GM12878 (cell line): ENCODE measurements around the gene FBXL15. TPM values are rescaled to one million over a fixed set of nuclear protein-coding genes. Genes with fewer than 3 reads are reported as not detected.

Experiments
- ATAC-seq: fragments of 200-7000 bp; cut with Tn5 transposase; 3 replicates; pipeline ENCODE4 v1.9.1; 2020; ENCODE audit warnings: mild to moderate bottlenecking, moderate library complexity
- BruUV-seq: library from RNA; stranded (reverse); fragments of 400-500 nt; replicated peaks from 2 replicates; lab custom pipeline; 2021; lab: Mats Ljungman, UMichigan
- CTCF ChIA-PET: fragments of 300-600 bp; sonication (Branson Sonifier 250); formaldehyde crosslinking; extraction: SDS; loops from one replicate; lab custom pipeline; 2021; ENCODE audit warnings: inconsistent platforms; lab: Yijun Ruan, JAX
- POLR2A ChIA-PET: fragments of 350-600 bp; formaldehyde crosslinking; extraction: SDS; loops from one replicate; lab custom pipeline; 2021; ENCODE audit warnings: inconsistent platforms; lab: Charles Lee
- RAD21 ChIA-PET: fragments of 300-600 bp; sonication (Branson Sonifier 250); formaldehyde crosslinking; loops from one replicate; lab custom pipeline; 2023; ENCODE audit warnings: antibody characterized with exemption; ENCODE audit not compliant: unreplicated experiment; lab: Charles Lee
- SMC1A ChIA-PET: fragments of 300-600 bp; sonication (Branson Sonifier 250); formaldehyde crosslinking; loops from one replicate; lab custom pipeline; 2023; ENCODE audit not compliant: unreplicated experiment, uncharacterized antibody; lab: Charles Lee
- DNase-seq: peaks from one replicate; pipeline ENCODE4 v3.0.0-alpha.2; 2011; ENCODE audit warnings: low read depth, low spot score
- FAIRE-seq: peaks from 3 replicates; lab custom pipeline; 2011; peaks lifted over from hg19 to GRCh38; lab: Jason Lieb, UNC
- H2AFZ ChIP-seq: 2 replicates; pipeline ENCODE4 v1.6.0; 2011; ENCODE audit warnings: low read depth, low read length, control low read depth; ENCODE audit not compliant: control insufficient read depth
- H3K27ac ChIP-seq: 2 replicates; pipeline ENCODE4 v1.5.1; 2011; ENCODE audit warnings: control low read depth; ENCODE audit not compliant: control insufficient read depth, insufficient read depth
- H3K27me3 ChIP-seq, 2 experiments: replicated peaks in 1 of 2; 2 replicates each; pipeline versions ENCODE4 v1.6.0 to v1.6.1; 2011; ENCODE audit warnings: low read length in 1 of 2; ENCODE audit not compliant: control insufficient read depth in 2 of 2, insufficient read depth in 2 of 2
- H3K36me3 ChIP-seq, 2 experiments: 2 replicates each; pipeline ENCODE4 v1.5.1; 2011; ENCODE audit warnings: low read length in 1 of 2; ENCODE audit not compliant: control insufficient read depth in 2 of 2, insufficient read depth in 2 of 2
- H3K4me1 ChIP-seq: 2 replicates; pipeline ENCODE4 v1.6.1; 2011; ENCODE audit warnings: mild to moderate bottlenecking, low read length, moderate library complexity, mixed read lengths; ENCODE audit not compliant: control insufficient read depth, insufficient read depth
- H3K4me2 ChIP-seq: 2 replicates; pipeline ENCODE4 v1.6.0; 2011; ENCODE audit warnings: control low read depth; ENCODE audit not compliant: control insufficient read depth, insufficient read depth
- H3K4me3 ChIP-seq: fragments of 200-600 bp; sonication (generic); 2 replicates; pipeline ENCODE4 v1.5.1; 2016
- H3K79me2 ChIP-seq: 2 replicates; pipeline ENCODE4 v1.6.0; 2011; ENCODE audit warnings: low read length; ENCODE audit not compliant: control insufficient read depth, insufficient read depth
- H3K9ac ChIP-seq: 2 replicates; pipeline ENCODE4 v1.8.0; 2011; ENCODE audit warnings: low read length, control low read depth, mixed read lengths; ENCODE audit not compliant: control insufficient read depth, insufficient read depth
- H3K9me3 ChIP-seq: replicated peaks from 3 replicates; pipeline ENCODE4 v1.5.1; 2011; ENCODE audit warnings: mild to moderate bottlenecking, low read length; ENCODE audit not compliant: control insufficient read depth, insufficient read depth
- H4K20me1 ChIP-seq: 2 replicates; pipeline ENCODE4 v1.6.0; 2011; ENCODE audit not compliant: control insufficient read depth, insufficient read depth
- ESRRA ChIP-seq: IDR thresholded peaks from 2 replicates; pipeline ENCODE4 v1.6.1; 2012; ENCODE audit warnings: mild to moderate bottlenecking, low read length, improper control_type of control experiment
- FOS ChIP-seq: IDR thresholded peaks from 3 replicates; pipeline ENCODE4 v1.6.1; 2011; ENCODE audit warnings: borderline replicate concordance; ENCODE audit not compliant: insufficient read length; ENCODE audit errors: extremely low read depth
- FOXK2 ChIP-seq: fragments of 450-650 bp; IDR thresholded peaks from 2 replicates; pipeline ENCODE4 v1.6.1; 2017; ENCODE audit warnings: mild to moderate bottlenecking, moderate library complexity
- HDAC6 ChIP-seq: fragments of 200-600 bp; sonication (generic); IDR thresholded peaks from one replicate; pipeline ENCODE4 v1.8.0; 2017; ENCODE audit warnings: antibody characterized with exemption; ENCODE audit not compliant: unreplicated experiment
- KAT2A ChIP-seq: conservative IDR thresholded peaks from 2 replicates; pipeline ENCODE4 v1.6.1; 2011; ENCODE audit warnings: low read depth, low read length; ENCODE audit not compliant: control insufficient read depth
- MTA3 ChIP-seq: IDR thresholded peaks from 2 replicates; pipeline ENCODE4 v1.6.1; 2012; ENCODE audit warnings: low read length, inconsistent platforms, borderline replicate concordance
- NR2C2 ChIP-seq: IDR thresholded peaks from 2 replicates; pipeline ENCODE4 v1.6.1; 2011; ENCODE audit warnings: borderline replicate concordance, low read depth; ENCODE audit not compliant: control insufficient read depth, insufficient read length
- POLR2A ChIP-seq: IDR thresholded peaks from 2 replicates; pipeline ENCODE4 v1.6.1; 2011; ENCODE audit warnings: low read depth, mild to moderate bottlenecking, low read length
- POLR2AphosphoS5 ChIP-seq: IDR thresholded peaks from 2 replicates; pipeline ENCODE4 v1.6.1; 2011; ENCODE audit warnings: mild to moderate bottlenecking, low read length, inconsistent platforms
- POU2F2 ChIP-seq: IDR thresholded peaks from 3 replicates; pipeline ENCODE4 v1.6.1; 2011; ENCODE audit warnings: low read depth, mild to moderate bottlenecking, low read length, borderline replicate concordance
- SMAD5 ChIP-seq: IDR thresholded peaks from 2 replicates; pipeline ENCODE4 v1.6.1; 2016; ENCODE audit warnings: antibody characterized with exemption, low read depth
- ZNF207 ChIP-seq: fragments of 450-650 bp; IDR thresholded peaks from 2 replicates; pipeline ENCODE4 v1.6.1; 2014; ENCODE audit warnings: antibody characterized with exemption, mild to moderate bottlenecking, borderline replicate concordance
- ZNF24 ChIP-seq: fragments of 450-650 bp; IDR thresholded peaks from 2 replicates; pipeline ENCODE4 v1.6.1; 2017; ENCODE audit warnings: antibody characterized with exemption, mild to moderate bottlenecking
- ZZZ3 ChIP-seq: IDR thresholded peaks from 2 replicates; pipeline ENCODE4 v1.6.1; 2011; ENCODE audit warnings: low read depth; ENCODE audit not compliant: control insufficient read depth, insufficient read length
- WGBS: methylation state at CpG from one replicate; pipeline ENCODE4 v1.1.6; 2016; ENCODE audit warnings: low lambda C conversion rate; ENCODE audit not compliant: insufficient replicate concordance, insufficient coverage; ENCODE audit errors: missing lambda C conversion rate; 5-methylcytosine and 5-hydroxymethylcytosine counted together
- in situ Hi-C: fragments of 300-500 bp; cut with MboI; formaldehyde crosslinking; loops from 9 replicates; pipeline ENCODE4 v1.14.3; 2018; ENCODE audit warnings: mixed read lengths
- intact Hi-C: fragments of 100-400 bp; cut with micrococcal nuclease; formaldehyde crosslinking; loops from one replicate; pipeline ENCODE4 v1.14.2; 2022; ENCODE audit not compliant: unreplicated experiment
- polyA plus RNA-seq, 11 experiments: library from polyadenylated mRNA; depleted of rRNA in 4 of 11; unstranded in 6 of 11; stranded (reverse) in 5 of 11; fragments of >200 nt; fragmentation: Nextera tagmentation in 4 of 11; fragmentation: Illumina TruSeq in 1 of 11; extraction: Ambion mirVana in 4 of 11; extraction: Trizol in 1 of 11; gene quantifications; 1 replicate in 1 of 11; 2 replicates in 10 of 11; pipeline versions ENCODE4 v1.2.1 to v1.2.3, GENCODE V29; 2011 to 2016; ENCODE audit warnings: inconsistent platforms in 2 of 11, missing spikeins in 2 of 11, low read depth in 1 of 11
- total RNA-seq, 4 experiments: library from RNA; depleted of rRNA in 3 of 4; stranded (reverse); fragments of >200 nt in 3 of 4; fragmentation: Illumina TruSeq in 1 of 4; extraction: Trizol in 1 of 4; gene quantifications; 2 replicates each; pipeline versions ENCODE4 v1.2.1 to v1.2.3, GENCODE V29; 2013 to 2021
- TF ChIP-seq, protein P1 (sequence below): IDR thresholded peaks from 2 replicates; pipeline ENCODE4 v1.6.1; 2011; ENCODE audit warnings: borderline replicate concordance, low read depth, mild to moderate bottlenecking, moderate library complexity, mixed read lengths, low read length; ENCODE audit not compliant: insufficient read depth; ENCODE audit errors: extremely low read length
- TF ChIP-seq, protein P2 (sequence below): IDR thresholded peaks from 2 replicates; pipeline ENCODE4 v1.6.1; 2011; ENCODE audit warnings: low read depth, low read length, improper control_type of control experiment, borderline replicate concordance
- TF ChIP-seq, protein P3 (sequence below): IDR thresholded peaks from 2 replicates; pipeline ENCODE4 v1.6.1; 2011; ENCODE audit warnings: borderline replicate concordance, low read depth, mild to moderate bottlenecking, moderate library complexity, low read length; ENCODE audit not compliant: insufficient read depth, poor library complexity, severe bottlenecking

Gene FBXL15
- total and polyA plus RNA-seq, 10 of the 15 experiments (the other 5 are each of a cell fraction or from before 2014, with no cell fraction given), result 0.13 to 21.3 (median 7.9) TPM

DNA sequence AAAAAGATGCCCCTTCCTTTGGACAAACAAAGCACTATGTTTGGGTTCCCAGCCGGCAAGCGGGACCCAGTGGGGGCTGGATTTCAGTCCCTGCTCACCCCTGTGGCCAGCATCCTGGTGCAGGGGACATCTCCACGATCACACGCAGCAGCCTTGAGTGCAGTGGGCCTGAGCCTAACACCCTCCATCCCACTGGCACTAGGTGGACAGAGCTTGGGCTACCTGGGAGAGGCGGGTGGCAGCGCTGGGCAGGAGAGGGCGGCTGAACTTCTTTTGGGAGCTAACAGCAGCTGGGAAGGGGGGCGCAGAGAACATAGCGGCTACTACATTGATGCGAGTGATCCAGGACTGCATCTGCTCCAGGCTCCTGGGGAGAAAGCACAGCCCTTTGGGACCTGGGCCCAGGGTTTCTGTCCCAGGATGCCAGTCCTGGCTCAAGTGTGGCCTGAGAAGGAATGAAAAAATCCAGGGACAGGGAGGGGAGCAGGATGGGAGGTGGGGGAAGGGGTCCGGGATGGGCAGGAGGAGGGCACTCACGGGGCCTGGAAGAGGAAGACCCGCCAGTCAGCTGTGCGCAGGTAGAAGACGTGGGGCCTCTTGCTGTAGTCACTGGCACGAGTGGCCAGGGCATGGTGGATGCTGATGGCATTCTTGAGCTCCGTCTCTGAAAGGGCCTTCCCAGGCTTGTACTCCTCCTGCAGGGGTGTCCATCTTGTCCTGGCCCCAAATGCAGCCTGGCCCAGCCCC is 16.1 kb upstream of the FBXL15 start:
- in situ Hi-C loops, result loop anchor here (5.0 kb wide), 1 partner anchor 177 kb away; the partner anchor contains the start of gene ELOVL3
- 59% methylated on average over 17 of the region's 17 CpGs for WGBS
- no TSS peak for BruUV-seq
- TF ChIP-seq ESRRA (no peak), POLR2AphosphoS5 (peak; percentile 74; the same call in 1 of the 2 replicates), ZNF24 (no peak), HDAC6 (no peak), NR2C2 (no peak), SMAD5 (0 out of 2 replicates have a peak, but pooled peaks have one; percentile 23), POLR2A (peak; percentile 21; the same call in 1 of the 2 replicates), ZNF207 (no peak), POU2F2 (0 out of 3 replicates have a peak, but pooled peaks have one; percentile 3), ZZZ3 (no peak), FOS (no peak), MTA3 (peak; percentile 57; the same call in 1 of the 2 replicates), FOXK2 (no peak), KAT2A (no peak)
- TF ChIP-seq, protein P1, sequence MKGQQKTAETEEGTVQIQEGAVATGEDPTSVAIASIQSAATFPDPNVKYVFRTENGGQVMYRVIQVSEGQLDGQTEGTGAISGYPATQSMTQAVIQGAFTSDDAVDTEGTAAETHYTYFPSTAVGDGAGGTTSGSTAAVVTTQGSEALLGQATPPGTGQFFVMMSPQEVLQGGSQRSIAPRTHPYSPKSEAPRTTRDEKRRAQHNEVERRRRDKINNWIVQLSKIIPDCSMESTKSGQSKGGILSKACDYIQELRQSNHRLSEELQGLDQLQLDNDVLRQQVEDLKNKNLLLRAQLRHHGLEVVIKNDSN, result no peak
- TF ChIP-seq, protein P2, sequence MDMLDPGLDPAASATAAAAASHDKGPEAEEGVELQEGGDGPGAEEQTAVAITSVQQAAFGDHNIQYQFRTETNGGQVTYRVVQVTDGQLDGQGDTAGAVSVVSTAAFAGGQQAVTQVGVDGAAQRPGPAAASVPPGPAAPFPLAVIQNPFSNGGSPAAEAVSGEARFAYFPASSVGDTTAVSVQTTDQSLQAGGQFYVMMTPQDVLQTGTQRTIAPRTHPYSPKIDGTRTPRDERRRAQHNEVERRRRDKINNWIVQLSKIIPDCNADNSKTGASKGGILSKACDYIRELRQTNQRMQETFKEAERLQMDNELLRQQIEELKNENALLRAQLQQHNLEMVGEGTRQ, result no peak
- TF ChIP-seq, protein P3, sequence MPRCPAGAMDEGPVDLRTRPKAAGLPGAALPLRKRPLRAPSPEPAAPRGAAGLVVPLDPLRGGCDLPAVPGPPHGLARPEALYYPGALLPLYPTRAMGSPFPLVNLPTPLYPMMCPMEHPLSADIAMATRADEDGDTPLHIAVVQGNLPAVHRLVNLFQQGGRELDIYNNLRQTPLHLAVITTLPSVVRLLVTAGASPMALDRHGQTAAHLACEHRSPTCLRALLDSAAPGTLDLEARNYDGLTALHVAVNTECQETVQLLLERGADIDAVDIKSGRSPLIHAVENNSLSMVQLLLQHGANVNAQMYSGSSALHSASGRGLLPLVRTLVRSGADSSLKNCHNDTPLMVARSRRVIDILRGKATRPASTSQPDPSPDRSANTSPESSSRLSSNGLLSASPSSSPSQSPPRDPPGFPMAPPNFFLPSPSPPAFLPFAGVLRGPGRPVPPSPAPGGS, result peak; percentile 58

More for the DNA sequence above, 16.1 kb upstream of the FBXL15 start:
- ATAC-seq (peak; percentile 0; the same call in 1 of the 3 replicates), FAIRE-seq (no peak), DNase-seq (no peak)
- ChIA-PET CTCF (interaction anchor here (0.9 to 12.1 kb wide), 10 partner anchors 10 to 179 kb away, joined by 3 to 69 read pairs (median 9); partner anchors contain the start of genes ACTR1A, C10orf95 and NFKB2), SMC1A (interaction anchor here (1.0 kb wide), 1 partner anchor 175 kb away, joined by 3 read pairs; no protein-coding TSS in a partner anchor), RAD21 (interaction anchor here (0.5 to 1.6 kb wide), 4 partner anchors 75 to 303 kb away, joined by 3 to 10 read pairs (median 4); no protein-coding TSS in a partner anchor), POLR2A (interaction anchor here (0.6 to 1.7 kb wide), 7 partner anchors 9 to 220 kb away, joined by 3 to 9 read pairs (median 5); no protein-coding TSS in a partner anchor)
- Histone ChIP-seq H3K79me2 (peaks cover 8% of the 10 kb centered on the region), H3K27ac (no peak overlapping the region), H2AFZ (no peak overlapping the region), H3K27me3 (peaks cover under 1 to 5% of the 10 kb centered on the region in 2 experiments; a peak in 2 of 4 replicates), H3K36me3 (peaks cover 11 to 27% of the 10 kb centered on the region in 2 experiments; a peak in 3 of 4 replicates), H4K20me1 (peaks cover 4% of the 10 kb centered on the region; the same call in 1 of the 2 replicates), H3K4me1 (peaks cover 8% of the 10 kb centered on the region), H3K4me2 (no peak overlapping the region), H3K9me3 (no peaks in the 10 kb centered on the region), H3K4me3 (no peak overlapping the region), H3K9ac (no peak overlapping the region)
- intact Hi-C loops, result no loop called here
